G401.6 (cell line): ENCODE results near the gene CAND2.
"Not testable (repeated sequence)": the region's sequence is repeated elsewhere in the genome, so short reads cannot be mapped to it uniquely, and the experiment has no call there.

Experiments
- FAIRE-seq: peaks from 2 replicates; lab custom pipeline; 2012; peaks lifted over from hg19 to GRCh38; lab: Jason Lieb, UNC

The CAND2 gene

DNA sequence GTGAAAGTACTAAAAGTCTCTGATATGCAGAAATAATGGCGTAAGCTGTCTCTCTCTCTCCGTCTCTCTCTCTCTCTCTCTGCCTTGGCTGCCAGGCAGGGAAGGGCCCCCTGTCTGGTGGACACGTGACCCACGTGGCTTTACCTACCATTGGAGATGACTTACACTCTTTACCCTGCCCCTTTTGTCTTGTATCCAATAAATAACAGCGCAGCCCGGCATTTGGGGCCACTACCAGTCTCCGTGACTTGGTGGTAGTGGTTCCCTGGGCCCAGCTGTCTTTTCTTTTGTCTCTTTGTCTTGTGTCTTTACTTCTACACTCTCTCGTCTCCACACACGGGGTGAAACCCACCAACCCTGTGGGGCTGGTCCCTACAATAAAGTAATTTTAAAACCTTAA, 25.2 kb upstream of the CAND2 start:
- FAIRE-seq: no peak

DNA sequence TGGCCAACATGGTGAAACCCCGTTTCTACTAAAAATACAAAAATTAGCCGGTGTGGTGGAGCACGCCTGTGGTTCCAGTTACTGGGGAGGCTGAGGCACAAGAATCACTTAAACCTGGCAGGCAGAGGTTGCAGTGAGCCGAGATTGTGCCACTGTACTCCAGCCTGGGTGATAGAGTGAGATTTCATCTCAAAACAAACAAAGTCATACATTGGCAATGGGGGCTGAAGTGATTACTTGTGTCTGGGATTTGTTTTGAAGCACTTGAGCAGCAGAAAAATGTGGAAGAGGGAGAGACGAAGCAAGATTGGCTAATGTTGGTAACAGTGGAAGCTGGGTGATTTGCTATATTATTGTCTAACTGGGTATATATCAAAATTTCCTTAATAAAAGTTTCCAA, 24.0 kb upstream of the CAND2 start:
- FAIRE-seq: no peak

DNA sequence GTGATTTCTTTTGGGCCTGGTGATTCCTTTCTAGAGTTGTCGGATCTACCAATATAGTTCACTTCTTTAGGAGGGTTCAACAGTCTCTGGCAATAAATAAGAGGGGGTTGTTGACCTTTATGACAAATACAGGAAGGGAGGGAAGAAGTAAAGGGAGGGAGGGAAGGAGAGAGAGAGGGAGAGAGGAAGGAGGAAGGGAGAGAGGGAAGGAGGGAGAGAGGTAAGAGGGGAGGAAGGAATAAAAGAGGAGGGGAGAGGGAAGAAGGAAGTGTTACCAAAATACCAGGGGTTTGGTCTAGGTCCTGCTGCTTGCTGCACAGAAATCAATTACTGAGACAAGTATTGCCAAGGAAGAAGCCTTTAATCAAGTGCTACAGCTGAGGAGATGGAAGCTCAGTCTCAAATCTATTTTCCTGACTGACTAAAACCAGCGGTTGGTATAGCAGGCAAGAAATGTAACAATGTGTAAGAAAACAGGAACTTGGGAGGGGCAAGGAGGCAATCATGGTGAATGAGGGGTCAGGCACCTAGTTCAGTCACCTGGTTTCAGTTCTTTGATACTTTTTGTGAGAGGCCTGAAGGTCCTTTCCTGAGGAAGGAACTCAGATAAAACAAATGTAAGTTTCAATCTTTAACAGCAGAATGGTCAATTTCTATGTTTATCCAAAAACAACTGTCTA, 23.3 kb upstream of the CAND2 start:
- no peak for FAIRE-seq

DNA sequence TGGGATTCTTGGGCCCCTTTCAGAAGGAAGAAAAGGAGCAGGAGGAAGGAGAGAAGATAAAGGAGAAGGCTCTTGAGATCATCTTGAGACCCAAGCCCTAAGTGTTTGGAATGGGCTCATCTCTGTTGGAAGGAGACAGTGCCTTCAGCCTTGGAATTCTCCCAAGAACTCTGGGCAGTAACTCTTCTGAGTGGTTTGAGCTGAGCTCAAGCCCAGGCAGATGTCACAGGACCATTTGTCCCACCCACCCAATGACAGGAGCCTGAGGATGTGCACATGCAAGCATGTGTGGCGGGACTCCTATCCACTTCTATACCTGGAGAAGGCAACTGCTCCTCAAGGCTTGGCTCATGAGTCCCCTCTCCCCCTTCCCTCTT, 22.8 kb upstream of the CAND2 start:
- no peak for FAIRE-seq

DNA sequence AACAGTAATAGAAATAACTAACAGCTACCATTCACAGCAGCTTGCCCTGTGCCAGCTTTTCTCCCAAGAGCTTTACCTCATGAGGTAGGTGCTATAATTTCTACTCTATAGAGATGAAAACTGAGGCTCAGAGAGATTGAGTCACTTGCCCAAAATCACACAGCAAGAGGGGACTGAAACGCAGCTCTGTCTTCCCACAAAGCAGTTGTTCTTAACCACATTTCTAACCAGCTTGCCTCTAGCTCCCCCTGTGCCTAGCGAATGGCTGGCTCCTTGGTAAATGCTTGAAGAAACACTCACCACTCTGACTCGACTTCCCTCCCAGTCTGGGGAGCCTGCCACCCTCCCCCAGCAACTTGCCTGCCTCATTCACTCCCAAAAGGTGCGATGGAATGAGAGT, 21.9 kb upstream of the CAND2 start:
- FAIRE-seq: no peak

DNA sequence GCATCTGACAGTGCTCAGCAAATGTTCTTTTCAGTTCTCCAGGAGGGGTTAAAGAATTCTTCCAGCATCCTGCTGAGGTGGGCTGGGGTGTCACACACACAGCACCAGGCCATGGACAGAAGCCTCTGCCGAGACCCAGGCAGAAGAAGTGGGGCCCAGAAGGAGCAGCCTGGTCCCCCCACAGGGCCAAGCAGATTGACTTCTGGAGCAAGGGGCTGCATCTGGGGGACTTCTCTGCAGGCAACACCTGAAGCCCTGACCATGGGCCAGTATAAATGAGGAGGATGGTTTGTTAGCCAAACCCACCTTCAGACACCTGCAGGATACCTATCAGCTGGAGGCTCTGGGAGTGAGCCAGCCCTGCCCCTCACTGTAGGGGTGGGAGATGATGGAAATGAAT, 21.3 kb upstream of the CAND2 start:
- FAIRE-seq: no peak

DNA sequence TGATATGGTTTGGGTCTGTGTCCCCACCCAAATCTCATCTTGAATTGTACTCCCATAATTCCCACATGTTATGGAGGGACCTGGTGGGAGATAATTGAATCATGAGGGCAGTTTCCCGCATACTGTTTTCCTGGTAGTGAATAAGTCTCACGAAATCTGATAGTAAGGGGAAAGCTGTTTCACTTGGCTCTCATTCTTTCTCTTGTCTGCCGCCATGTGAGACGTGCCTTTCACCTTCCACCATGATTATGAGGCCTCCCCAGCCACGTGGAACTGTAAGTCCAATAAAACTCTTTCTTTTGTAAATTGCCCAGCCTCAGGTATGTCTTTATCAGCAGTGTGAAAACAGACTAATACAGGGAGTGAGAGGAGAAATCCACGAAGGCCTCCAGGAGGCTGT, 20.5 kb upstream of the CAND2 start:
- FAIRE-seq: not testable (repeated sequence)

DNA sequence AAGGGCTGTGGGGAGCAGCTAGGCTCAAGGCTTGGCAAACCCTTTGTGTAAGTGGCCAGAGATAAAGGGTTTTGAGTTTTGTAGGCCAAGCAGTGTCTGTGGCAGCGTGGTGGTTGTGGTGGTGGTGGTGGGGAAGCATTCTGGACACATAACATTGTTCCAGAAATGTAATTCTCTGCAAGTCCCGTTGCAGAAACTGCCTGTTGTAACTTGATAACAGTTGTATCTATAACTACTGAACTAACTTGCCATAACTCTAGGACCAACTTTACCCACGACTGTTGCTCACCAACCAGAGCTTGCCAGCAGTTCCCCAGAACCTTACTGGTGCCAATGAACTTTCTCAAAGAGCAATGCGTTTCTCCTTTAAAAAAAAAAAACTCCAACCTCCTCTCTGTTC, 19.3 kb upstream of the CAND2 start:
- no peak for FAIRE-seq

DNA sequence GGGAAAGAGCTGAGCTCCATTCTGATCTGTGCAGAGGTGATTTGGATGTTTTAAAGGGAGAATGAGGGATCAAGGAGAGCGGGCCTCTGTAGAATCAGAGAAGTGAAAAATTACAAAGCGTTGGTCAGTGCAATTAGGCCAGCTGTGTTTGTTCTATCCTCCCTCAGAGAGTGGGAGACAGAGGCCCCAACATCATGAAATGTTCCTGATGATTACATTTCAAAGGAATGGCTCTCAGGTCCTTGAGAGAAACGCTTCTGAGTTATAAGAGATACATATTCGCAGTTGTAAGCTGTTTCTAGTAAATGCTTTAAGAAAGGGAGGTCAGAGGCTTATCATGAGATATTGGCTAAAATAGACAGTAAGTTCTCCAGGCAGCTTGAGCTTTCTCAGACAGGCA, 15.7 kb upstream of the CAND2 start:
- FAIRE-seq: no peak

DNA sequence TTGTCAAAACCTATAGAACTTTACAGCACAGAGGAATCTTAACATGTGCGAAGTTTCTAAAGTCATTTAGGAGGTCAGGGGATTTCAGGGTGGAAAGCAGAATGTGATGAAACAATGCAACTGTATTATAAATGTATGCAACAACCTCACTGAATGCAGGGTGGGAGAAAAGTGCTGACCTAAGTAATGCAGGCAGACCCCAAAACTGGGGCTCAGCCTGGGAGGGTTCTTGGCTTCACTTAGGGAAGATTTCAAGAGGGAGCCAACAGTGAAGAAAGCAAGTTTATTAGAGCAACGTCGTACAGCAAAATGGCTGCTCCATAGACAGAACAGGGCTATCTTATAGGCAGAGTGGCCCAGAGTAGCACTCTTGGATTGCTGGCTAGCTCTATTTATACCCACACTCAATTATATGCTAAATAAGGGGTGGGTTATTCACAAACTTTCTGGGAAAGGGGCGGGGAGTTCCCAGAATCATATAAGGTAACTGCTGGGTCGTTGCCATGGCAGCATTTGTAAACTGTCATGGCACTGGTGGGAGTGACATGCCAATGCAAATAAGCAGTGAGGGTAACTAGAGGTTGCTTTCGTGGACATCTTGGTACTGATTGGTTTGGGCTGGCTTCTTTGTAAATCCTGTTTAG, 14.2 kb upstream of the CAND2 start:
- FAIRE-seq: no peak

DNA sequence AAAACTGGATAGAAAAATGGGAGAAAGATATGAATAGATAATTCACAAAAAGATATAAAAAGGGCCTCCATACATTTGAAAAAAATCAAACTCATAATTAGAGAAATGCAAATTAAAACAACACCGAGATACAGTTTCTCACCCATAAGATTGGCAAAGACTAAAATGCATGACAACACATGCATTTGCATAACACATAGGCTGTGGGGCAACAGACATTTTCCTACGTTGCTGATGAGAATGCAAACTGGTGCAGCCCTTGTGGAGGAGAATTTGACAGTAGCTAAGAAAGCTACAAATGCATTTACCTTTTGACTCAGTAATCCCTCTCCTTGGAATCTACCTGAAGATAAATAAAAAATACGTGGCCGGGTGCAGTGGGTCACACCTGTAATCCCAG, 11.4 kb upstream of the CAND2 start:
- no peak for FAIRE-seq

DNA sequence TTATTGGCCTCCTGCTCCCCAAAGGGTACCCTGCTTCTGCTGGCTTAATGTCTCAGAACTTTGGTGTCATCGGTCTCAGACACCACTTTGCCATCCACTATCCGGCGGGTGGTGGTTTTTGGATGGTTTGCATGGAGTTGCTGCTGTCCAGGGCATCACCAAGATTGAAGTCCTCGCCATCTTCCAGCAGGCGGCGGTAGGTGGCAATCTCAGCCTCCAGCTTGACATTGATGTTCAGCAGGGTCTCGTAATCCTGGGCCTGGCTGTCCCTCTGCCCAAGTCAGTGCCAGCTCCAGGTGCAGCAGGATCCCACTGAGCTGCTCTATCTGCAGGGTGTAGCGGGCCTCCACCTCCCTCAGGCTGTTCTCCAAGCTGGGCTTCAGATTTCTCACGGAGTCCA, 9.1 kb upstream of the CAND2 start:
- not testable (repeated sequence) for FAIRE-seq

DNA sequence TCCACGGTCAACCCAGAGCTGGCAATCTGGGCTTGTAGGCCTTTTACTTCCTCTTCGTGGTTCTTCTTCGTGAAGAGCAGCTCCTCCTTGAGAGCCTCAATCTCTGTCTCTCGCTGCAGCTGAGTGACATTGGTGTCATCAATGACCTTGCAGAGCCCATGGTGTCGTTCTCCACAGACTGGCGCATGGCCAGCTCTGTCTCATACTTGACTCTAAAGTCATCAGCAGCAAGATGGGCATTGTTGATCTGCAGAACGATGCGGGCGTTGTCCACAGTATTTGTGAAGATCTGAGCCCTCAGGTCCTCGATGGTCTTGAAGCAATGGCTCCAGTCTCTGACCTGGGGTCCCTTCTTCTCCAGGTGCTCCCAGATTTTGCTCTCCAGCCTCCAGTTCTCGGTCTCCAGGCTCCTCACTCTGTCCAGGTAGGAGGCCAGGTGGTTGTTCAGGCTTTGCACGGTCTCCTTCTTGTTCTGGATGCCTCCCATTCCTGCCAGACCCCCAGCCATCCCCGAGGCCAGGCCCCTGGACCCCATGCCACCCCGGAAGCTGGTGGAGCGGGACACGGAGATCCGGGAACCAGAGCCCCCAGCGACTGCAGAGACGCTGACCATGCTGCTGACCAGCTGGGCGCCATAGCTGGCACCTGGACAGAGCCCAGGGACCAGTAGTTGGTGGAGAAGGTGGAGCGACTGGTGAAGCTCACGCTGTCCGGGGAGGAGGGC, 8.4 kb upstream of the CAND2 start:
- not testable (repeated sequence) for FAIRE-seq

DNA sequence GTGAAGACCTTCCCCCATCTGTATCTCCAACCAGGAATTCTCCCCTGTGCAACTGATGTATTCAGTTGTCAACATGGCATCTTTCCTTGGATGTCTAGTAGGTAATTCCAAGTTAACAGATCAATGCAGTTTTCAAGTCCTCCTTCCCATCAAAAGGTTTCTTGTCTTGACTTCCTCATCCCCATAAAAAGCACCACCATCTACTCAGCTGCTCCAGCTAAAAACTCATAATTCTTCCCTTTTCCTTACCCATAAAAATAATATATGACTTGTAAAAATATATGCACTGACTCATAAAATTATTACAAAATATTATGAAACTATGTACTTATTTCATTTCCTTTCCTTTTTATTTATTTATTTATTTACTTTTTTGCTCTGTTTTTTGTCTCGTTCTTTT, 5.0 kb upstream of the CAND2 start:
- FAIRE-seq: no peak

DNA sequence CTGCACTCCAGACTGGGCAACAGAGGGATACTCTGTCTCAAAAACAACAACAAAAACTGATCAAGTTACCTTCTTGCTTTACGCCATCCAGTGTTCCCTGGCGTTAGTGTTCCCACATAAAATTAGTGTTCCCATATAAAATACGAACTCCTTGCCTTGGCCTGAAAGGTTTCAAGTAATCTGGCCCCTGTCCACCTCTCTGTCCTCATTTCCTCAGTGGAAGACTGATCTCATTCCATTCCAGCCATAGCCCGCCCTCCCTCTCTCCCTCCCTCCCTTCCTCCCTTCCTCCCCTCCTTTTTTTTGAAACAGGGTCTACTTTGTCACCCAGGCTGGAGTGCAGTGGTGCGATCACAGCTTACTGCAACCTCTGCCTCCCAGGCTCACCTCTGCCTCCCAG, 2.8 kb upstream of the CAND2 start:
- FAIRE-seq: no peak

DNA sequence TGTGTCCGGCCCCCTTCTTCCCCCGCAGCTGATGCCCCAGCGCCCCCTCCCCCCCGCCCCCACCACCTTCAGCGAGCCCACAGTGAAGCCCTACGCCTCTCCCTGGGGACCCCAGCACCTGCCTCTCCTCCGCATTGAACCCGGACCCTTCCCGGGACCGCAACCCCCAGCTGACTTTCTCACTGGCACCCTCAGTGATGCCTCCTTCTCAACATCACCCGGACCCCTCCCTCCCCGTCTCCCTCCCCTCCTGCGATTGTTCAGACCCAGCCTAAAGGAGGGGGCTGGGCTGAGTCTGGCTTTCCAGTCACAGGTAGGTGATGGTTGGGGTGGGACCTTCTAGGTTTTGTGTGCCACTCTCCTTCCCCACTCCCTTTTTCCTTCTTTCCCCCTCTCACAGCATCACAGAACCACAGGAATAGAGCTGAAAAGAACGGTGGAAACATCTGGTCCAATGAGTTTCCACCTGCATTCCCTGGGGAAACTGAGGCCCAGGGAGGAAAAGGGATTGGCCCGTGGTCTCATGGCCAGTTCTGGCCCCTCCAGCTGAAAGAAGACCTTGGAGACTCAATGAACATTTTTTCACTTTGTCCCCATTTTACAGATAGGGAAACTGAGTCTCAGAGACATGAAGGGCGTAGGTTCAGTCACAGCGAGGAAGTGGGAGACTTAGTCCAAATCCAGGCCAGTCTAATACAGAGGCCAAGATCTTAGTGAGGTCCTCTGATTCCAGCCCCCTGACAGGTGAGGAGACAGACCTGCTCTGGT, 828 bp downstream of the CAND2 start:
- no peak for FAIRE-seq

DNA sequence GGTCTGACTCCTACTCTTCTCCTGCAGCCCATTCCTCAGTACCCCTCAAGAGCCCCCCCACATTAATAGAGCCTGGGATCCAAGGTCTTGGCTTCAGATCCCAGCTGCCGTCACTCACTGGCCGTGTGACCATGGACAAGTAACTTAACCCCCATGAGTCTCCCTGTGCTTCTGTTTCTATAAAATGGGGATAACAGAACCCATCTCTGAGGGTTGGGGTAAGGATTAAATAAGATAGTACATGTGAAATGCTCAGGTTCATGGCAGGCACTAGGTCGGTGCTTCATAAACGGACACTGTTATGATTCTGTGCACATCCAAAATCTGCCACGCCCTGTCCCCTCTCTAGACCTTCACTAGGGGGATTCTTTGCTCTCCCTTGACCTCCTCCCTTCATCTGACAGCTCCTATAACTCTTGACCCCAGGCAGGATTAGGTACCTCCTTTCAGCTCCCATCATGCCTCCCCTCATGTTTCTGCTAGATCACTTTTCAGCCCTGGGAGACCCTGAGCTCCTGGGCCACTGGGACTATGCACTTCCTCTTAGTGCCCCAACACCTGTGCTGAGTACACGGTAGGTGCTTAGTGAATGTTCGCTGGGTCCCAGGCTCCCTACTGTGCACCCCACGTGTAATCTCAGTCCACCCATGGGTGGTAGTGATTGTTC, 1.5 kb downstream of the CAND2 start:
- no peak for FAIRE-seq

DNA sequence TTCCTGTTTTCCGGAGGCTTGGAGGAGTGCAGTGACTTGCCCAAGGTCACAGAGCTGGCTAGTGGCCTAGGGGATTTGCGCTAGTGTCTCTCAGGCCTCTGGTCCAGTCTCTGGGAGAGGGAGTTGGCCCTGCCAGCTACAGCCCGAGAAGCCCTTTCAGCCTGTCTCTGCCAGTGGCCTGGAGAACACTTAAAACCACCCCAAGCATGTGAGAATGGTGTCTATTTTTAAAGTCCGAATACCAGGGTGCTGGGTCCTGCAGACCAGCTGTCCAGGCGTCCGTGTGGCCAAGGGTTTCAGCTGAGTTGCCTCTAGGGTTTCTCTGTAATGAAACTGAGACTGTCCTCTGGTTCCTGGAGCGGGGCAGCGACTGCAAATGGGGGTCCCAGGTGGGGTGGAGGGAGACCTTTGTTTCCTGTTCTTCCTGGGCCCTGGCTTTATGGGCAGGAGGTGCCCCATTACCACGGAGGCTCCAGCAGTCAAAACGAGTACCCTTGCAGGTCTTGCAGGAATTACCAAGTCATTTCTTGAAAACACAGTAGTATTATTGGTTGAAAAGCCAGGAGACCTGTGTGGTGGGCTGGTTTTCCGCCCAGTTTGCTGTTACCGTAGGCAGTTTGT, 2.2 kb downstream of the CAND2 start:
- no peak for FAIRE-seq

DNA sequence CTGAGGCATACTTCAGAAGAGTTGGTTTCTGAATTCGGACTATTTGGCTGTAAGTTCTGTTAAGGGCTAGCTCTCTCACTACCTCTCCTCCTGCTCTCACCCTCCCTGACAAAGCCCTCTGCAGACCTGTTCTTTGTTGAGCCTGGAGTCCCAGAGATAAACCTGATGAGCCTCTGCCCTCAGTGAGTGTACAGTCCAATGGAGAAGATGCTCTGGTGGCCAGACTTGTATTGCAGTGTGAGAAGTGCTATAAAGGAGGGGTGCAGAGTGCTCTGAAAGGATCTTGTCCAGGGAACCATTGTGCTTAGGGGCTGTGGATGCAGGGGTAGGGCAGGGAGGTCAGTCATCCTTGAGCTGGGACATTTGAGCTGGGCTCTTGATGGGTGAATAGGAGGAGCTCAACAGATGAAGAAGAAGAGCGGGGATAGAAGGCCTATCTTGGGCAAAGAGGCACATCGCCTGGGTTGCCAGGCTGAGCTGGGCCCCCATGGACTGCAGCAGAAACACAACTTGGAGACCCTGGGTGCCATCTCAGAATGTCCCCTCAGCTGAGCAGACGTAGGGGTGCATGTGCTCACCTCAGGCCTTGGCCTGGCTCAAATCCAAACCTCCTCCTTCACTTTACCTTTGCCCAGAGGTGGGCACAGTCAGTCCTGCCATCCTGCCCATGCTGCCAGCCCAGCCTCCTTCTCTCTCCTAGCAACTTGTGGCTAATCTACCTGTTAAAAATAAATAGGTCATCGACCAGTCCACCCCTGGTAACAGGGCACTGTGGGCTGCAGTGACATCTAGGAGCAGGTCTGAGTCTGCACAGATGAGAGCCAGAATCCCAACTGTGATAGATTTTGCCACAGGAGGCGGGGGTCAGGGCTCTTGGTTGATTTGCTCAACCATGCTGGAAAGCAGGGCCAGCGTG, 3.3 kb downstream of the CAND2 start:
- FAIRE-seq: no peak

DNA sequence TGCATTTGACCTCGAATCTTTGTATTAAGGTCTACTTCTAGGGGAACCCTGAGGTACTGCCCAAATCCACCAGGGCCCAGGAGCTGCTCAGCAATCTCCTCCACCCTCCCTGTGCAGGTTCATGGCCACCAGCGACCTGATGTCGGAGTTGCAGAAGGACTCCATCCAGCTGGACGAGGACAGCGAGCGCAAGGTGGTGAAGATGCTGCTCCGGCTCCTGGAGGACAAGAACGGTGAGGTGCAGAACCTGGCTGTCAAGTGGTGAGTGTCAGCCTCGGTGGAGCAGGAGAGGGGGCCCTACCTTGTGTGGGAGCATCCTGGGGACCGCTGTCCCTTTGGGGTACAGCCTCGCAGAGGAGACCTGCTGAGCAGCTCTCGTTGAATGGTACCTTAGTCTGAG, 6.9 kb downstream of the CAND2 start:
- FAIRE-seq: no peak

DNA sequence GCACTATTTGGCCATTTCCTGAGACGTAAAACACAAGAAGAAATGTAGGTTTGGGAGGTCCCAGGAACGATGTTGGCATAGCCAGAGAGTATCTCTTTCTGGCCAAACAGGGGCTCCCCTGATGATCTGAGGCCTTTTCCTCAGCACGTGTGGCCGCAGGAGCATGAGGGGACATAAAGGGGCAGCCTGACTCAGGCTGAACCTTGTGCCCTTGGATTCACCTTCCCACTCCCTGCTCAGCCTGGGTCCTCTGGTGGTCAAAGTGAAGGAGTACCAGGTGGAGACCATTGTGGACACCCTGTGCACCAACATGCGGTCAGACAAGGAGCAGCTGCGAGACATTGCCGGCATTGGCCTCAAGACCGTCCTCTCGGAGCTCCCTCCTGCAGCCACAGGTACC, 10.6 kb downstream of the CAND2 start:
- no peak for FAIRE-seq
